Femur (tissue), 1 donor: Measurements from ENCODE around the gene NSD2.

Experiments used
- DNase-seq: peaks from one replicate; pipeline ENCODE4 v3.0.0-alpha.2; 2017

Gene NSD2

DNA sequence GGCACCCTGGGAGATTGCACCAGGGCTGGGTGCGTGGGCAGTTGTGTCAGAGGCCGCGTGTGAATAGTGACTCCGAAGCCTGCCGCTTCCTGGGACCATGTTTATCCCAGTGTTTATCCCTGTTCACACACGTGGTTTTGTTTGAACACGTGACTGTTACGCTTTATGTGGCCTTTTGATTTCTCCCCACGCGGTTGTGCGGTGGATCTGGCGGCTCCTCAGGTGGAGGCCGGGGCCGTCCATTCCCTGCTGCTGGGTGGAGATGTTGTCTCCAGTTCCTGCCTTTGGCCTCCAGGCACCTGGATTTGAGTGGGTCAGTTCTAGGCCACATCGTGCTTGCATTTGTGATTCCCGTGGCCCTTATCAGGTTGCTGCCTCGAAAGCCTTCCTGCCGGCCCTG, 102.5 kb downstream of the NSD2 start:
- no peak for DNase-seq

DNA sequence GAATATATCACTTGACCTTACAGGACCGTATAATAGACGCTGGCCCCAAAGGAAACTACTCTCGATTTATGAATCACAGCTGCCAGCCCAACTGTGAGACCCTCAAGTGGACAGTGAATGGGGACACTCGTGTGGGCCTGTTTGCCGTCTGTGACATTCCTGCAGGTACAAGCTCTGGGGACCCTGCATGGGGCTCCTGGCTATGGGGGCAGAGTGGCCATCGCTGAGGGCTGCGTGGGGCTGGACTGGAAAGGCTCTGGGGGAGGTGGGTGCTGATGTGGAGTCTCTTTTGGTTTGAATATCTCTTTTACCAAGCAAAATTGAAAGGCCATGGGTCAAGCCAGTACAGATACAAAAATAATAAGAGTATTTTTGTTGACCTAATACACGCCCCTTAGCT, 103.6 kb downstream of the NSD2 start:
- DNase-seq = no peak

DNA sequence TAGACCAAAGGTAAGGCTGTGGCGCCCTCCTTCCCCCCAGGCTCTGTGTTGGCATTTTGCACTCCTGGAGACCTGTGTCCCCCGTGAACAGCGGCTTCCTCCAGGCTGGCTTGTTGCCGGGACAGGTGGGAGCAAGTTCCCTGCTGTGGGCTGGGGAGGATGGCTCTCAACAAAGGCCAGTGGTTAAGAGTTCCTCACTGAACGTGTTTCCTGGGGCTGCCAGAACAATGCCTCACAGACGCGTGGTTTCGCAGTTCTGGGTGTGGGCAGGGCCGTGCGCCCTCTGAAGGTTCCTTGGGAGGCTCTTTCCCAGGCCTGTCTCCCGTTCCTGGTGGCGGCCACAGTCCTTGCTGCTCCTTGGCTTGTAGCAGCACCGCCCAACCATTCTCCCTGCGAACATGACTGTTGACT, 104.2 kb downstream of the NSD2 start:
- no peak for DNase-seq

DNA sequence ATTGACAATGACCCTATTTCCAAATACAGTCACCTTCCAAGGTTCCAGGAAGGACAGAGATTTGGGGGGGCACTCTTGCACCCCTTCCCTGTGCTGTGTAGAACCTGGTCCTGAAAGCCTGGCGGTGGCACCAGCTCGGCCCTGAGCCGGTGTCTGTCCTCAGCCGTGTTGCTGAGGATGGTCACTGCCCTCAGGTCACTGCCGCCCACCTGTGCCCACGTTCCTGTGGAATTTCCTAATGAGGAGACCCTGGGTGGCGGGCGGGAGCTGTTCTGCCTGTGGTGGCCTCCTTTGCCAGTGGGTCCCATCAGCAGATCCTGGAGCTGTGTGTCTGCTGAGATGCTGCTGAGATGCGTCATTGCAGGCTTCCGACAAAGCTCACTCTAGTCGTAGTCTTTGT, 104.7 kb downstream of the NSD2 start:
- no peak for DNase-seq

DNA sequence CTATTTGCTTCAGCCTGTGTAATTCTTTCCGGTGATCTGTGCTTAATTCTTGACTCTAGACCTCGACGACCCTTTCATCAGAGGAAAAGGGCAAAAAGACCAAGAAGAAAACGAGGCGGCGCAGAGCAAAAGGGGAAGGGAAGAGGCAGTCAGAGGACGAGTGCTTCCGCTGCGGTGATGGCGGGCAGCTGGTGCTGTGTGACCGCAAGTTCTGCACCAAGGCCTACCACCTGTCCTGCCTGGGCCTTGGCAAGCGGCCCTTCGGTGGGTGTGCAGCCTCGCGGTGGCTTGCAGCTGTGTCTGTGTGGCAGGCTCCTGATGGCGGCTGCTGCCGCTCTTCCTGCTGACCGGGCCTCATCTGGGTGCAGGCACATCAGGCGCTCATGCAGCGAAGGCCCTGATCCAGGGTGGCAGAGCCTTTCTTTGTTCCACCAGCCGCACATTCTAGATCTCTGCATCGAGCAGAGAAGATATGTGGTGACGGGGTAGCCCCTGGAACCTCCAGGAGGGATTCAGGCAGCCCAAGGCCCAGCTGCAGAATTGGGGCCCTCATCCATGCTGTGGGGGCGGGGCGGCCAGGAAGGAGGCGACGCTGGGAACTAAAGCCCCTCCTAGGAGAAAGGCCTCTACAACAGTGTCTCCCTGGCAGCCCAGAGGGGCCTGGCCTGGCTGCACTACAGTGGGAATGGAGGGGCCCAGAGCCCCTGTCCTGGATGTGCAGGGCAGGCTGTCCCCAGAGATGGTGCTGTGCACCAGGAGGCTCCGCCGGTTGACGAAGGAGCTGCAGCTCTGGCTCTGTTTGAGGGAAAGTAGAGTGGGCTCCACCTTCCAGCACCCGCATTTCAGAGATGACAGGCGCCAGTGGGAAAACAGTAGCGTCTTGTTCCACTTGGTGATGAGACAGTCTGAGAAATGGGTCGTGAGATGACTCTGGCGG, 105.5 kb downstream of the NSD2 start:
- DNase-seq = peak; percentile 60

DNA sequence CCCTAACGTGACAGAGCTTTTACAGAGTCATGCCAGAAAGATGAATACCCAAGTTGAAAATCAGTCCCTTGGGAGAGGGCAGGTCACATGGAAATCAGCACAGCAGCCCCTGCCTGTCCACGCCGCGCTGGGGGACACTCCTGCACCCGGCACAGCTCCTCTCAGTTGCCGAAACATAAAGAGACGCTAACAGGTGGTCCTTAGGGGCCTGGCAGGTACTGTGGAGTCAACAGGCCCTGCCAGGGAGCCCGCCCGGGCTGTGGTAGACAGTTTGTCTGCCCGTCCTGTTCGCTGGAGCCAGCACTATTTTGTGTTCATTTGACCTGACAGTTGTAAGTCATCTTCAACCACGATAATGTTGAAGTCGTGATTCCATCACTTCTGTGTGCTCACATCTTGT, 107.0 kb downstream of the NSD2 start:
- DNase-seq = no peak

DNA sequence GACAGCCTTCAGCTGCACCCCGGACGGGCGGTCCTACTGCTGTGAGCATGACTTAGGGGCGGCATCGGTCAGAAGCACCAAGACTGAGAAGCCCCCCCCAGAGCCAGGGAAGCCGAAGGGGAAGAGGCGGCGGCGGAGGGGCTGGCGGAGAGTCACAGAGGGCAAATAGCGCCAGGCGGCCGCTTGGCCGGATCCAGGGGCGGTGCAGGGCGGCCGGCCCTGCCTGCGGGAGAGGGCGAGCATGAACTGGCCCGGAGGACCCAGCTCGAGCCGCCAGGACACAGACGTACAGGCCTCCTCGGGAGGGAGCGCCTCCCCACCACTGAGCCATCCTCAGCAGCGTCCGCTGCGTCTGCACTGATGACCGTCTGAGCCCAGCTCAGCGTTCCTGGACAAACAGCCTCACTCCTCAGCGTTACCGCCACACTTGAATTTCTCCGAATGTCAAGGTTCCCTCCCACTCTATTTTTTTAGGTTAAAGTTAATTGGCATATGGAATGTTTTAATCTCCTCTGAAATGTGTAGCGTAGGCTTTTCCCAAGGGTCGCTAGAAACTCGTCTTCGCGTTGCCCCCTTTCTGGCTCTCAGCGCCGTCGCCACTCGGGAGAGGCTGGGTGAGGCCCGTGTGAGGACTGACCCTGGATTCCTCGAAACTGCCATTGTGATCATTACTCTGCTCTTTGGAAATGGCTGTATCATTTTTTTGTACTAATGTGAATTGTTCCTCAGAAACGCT, 107.7 kb downstream of the NSD2 start:
- DNase-seq = no peak

DNA sequence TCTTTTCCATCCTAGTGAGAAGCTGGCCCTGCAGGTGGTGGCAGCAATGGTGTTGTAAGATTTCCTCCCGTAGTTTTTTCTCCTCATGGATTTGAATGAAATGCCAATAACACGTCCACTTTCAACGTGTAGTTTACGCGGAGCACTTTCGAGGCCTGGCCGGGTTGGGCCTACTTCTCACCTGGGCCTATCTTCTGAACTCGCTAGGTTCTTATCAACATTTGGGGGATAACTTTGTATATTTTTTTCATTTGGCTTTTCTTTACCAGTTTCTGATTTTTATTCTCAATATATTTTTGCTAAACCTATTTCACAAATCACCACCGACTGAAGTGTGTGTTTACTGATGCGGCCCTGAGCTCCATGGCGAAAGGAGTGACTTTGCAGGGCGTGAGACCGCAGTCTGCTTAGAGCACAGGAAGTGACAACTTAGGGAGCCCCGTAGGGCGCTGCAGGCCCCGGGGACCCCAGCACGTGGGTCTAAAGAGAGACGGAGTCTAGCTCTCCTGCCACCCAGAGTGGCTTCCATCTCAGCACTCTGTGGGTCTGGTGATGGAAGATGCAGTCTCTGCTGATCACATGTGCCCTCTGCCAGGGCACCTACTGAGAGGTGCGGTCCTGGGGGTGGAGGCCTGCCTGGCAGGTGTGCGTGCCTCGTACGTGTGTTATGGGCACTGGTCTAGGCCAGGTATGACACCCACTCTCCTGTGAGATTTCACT, 108.4 kb downstream of the NSD2 start:
- no peak for DNase-seq

DNA sequence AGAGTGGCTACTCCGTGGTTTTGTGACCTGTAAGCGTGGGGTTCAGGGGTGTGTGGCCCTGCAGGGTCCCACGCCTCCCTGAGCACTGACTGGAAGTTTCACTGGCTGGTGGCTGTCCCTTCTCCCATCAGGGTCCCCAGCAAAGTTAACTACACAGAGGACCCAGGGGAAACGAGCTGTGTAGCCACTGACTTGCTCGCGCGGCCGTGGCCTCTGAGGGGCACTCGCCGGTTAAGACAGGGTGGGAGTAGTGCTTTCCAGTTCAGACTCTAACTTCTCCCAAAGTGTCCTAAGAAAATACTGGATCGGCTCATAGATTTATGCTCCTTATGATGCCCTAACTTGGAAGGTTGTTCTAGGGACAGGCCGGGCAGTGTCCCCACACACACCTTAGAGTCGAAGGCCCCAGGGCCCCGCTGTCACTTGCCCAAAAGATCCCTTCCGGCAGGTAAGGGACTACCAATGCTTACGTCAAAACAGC, 109.4 kb downstream of the NSD2 start:
- no peak for DNase-seq

DNA sequence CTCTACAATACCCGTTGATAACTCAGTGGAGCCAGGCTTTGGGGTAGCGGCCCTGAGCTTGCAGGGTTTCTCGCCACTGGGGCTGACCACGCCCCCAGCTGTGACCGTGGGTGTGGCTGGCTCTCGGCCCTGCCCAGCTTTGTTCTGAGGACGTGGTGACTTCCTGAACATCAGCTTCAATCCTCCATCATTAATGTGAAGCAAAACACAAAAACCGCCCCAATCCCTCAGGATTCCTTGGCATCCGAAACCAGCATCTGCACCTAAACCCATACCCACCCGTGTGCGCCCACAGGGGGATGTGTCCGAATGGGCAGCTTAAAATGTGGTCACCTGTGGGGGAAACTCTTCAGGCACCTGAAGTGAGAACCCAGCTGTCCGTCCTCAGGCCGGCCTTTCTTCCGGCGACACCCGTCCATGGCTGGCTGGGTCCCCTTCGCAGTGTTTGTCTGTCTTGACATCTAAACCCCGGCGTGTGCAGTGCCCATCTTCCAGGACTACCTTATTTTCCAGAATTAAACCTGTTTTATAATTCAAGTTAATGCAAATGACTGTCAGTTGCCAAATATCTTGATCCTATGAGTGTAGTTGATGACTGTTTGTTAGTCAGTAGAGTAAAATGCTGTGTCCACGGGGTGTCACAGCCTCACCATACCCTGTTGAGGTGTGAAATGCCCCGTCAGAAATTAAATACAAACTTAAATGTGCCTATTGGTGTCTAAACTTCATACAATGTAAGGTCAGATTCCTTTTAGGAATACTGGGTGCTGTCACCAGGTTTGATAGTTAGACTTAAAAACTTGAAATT, 110.3 kb downstream of the NSD2 start:
- DNase-seq = no peak

DNA sequence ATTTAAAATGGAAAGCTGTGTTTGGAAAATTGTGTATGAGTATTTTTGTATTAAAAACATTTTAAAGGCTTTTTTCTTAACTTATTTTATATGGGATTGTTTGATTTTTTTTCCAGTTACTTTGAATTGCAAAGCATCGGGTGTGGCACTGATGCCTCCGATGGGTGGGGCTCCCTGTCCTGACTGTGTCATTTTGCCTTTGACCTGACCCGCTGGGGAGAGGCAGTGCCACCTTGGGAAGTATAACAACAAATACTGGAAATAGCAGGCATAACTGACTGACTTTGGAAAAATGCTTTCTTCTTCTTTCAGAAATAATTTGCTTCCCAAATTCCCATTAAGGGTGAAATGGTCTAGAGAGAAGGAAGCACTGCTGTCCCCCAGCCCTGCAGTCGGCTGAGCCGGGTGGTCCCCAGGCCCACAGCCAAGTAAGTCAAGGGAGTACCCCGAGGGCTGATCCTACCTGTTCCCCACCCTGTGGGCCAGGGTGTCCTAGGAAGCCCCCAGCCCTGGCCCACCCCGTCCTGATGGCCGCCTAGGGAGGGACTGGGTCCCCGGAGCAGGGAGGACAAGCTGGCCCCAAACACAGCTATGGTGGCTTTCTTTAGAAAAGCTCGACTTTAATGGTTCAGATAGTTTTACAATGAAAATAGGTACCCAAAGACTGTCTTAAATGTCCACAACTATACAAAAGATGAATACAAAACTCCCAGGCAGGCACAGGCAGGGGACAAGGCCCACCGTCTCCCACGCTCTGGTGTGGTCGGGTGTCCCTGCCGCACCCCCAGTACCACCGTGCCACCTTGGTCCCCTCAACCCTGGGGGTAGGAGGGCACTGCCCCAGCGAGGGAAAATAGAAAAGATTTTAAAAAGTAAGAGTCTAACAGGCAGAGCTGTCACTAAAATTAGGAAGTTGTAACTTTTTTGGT, 111.2 kb downstream of the NSD2 start:
- no peak for DNase-seq

DNA sequence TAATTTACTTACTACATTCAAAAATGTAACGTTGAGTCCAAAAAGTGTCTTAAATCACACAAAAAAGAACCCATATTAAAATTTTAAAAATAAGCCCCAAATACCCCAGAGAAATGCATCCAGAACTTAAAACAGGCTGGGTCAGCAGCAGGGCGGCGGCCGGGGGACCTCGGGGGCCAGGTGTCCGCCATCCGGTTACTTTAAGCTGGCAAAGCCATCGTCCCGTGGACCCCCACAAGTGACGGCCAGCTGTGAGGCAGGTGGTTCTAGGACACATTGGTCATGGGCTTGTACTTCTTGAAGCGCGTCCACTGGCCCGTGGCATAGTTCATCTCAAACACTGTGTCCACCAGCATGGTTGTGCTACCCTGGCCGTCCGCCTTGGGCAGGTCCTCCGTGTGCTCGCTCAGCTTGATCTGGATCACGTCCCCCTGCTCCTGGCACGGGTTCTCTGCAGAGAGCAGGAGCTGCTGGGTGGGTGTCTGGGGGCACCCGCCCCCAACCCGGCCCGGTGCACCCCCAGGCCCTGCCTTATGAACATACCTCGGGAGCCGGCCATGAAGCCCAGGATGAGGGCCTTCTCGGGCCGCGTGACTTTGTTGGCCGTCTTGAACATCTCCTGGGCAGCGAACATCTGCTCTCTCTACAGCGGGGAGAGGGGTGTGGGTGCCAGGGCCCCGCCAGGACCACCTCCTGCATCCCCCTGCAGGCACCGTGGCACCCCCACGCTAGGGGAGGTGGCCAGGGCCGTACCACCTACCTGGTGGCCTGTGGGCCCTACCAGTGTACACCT, 112.1 kb downstream of the NSD2 start:
- no peak for DNase-seq

DNA sequence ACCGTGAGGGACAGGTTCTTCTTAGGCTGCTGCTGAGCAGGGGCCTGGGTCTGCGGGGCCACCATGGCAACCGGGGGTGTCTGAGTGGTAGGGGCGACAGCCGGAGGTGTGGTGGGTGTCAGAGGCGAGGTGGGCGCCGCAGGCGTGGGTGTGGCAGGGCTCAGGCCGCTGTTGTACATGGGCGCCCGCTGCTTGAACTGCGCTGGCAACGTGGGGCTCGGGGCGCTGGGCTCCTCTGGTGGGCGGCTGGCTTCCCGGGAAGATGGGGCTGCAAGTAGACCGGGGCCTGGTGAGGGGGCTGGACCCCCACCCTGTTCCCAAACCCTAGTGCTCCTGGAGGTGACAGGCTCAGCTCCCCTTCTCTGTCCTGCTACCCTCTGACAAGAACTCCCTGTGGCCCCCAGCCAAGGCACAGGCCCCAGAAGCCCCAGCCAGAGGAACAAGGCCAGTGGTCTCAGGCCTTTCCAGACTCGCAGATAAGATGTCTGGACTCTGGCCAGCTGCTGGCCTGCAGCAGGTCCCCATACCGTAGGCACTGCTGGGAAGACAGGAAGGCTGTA, 112.7 kb downstream of the NSD2 start:
- no peak for DNase-seq

DNA sequence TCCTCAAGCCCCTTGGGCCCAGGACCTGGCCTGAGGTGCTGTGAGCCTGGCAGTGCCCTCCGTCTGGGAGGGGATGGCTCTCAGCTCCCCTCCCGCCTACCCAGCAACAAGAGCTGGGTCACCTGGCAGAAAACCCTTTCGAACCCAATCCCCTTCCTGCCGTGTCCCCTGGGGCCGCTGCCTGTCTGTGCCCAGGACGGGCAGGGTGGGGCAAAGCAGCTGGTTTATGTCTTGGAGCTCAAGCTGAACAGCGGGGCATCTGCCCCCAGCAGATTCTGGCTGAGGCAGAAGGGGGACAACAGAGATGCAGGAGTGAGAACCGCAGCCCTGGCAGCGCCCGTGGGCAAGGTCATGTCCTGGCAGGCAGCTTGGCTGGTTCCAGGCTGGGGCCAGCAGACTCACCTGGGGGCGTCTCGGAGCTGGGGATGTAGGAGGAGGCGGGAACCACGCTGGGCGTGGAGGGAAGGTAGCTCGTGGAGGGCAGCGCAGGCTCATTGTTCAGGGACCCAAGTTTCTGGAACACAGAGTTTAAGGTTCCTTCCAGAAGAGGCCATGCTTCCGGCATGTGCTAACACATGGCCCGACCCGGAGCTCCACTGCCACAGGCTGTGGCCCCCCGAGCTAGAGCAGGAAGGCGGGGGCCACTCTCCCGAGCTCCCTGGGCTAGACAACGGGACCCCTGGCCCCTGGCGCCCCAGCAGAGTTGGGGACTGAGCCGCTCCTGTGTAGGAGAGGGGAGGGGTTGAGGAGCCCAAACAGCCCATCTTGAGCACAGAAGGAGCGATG, 113.4 kb downstream of the NSD2 start:
- no peak for DNase-seq

DNA sequence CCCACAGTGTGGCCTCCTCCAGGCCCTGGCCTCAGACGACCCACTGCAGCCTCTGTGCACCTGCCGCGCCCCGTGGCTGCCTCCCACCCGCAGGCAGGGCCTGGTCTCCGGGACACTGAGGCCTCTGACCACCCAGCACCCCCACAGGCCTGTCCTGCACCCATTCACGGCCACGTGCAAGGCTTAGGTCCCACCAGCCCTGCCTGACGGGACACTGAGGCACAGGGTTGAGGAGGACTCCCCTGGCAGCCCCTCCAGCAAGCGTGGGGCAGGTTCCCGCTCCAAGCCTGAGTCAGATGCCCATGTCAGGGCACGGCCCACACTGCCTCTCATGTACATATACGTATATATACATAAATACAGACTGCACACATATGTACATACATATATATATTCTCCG, 114.1 kb downstream of the NSD2 start:
- no peak for DNase-seq

DNA sequence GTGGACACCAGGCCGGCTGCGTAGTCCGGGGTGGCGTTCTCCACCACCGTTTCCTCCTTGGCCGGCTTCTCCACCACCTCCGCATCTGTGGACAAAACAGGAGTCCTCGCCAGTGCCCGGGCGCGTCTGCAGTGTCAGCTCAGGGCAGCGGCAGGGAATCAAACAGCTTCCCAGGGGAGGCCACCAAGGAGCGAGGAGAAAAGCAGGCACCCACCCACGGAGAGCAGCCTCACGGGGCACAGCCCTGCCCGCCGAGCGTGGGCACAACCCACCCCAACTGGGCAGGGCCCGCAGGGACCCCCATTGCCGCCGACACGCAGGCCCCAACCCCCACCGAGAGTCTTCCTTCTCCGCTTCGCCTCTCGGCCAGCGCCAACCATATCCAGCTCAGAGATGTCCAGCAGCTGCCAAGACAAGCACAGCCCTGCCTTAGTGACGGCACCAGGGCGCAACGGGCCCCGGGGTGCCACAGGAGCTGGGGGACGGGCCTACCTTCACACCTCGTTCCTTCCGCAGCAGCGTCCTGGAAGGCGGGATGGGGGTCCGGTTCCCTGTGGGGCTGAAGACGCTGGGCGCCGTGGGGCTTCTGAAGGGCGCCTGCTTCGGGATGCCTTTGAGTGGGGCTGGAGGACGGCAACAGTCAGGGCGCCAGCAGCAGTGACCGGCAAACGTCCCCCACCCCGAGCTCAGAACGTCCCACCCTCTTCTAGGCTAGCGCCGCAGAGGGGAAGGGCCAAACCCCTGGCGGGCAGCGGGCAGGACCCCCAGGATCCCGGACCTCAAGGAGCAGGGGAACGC, 114.8 kb downstream of the NSD2 start:
- no peak for DNase-seq

DNA sequence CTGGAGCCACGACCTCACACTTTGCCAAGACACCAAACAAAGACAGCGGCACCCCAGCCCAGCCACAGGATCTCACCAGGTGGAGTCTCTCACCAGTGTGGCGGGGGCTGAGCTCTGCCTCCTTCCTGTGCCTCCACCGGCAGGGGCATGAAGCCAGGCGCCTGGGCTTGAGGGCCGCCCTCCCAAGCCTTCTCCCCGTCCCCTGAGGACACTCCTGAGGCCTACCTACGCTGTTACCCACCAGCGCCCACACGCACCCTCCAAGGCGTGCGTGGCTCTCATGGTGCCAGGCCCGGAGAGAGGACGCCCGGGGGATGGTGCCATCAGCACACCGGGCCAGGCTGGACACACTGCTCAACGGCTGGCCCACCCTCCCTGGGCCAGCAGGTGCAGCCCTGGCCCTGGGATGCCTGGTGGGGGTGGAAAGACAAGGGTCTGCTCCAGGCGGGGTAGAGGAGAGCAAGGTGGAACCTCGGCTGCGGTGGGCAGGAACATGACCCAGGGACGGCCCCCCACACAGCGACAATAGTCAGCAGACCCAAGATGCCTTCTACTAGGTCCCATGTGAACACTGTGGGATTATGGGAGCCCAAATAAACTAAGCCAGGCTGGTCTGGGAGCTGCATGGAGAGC, 115.5 kb downstream of the NSD2 start:
- no peak for DNase-seq

DNA sequence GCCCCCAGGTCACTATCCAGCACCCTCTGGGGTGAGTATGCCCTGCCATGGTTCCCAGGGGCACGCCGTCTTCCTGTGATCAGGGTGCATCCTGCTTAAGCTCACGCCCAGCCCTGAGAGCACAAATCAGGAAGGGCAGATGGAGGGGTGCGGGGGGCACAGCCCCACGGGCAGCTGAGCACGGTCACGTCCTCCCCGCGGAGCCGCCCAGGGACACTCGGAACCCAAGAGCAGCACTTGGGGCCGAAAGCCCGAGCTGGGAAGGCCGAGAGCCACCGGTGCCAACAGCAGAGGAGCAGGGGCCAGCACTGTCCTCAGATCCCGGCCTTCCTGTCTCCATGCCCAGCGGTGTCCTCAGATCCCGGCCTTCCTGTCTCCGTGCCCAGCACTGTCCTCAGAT, 116.1 kb downstream of the NSD2 start:
- DNase-seq = no peak
